Neural cell (in vitro differentiated cells): ENCODE data around the gene RAB39B.

ENCODE experiments used
- EZH2 ChIP-seq: fragments of 200-600, 300-800 bp; shearing (Covaris generic), sonication (generic); IDR thresholded peaks from 2 replicates; pipeline ENCODE4 v1.6.1; 2014; ENCODE audit warnings: antibody characterized with exemption, low read length, borderline replicate concordance, mild to moderate bottlenecking; ENCODE audit not compliant: insufficient read depth, poor library complexity, severe bottlenecking
- MXI1 ChIP-seq: fragments of 450-650 bp; conservative IDR thresholded peaks from 2 replicates; pipeline ENCODE4 v1.6.1; 2014; ENCODE audit warnings: antibody characterized with exemption, mild to moderate bottlenecking; ENCODE audit not compliant: poor library complexity, severe bottlenecking
- POLR2AphosphoS5 ChIP-seq: IDR thresholded peaks from 2 replicates; pipeline ENCODE4 v1.6.1; 2012
- TF ChIP-seq, protein P1 (sequence below): fragments of 450-650 bp; IDR thresholded peaks from 2 replicates; pipeline ENCODE4 v1.5.1; 2014; ENCODE audit warnings: antibody characterized with exemption, mild to moderate bottlenecking, moderate library complexity; ENCODE audit not compliant: poor library complexity, severe bottlenecking
- TF ChIP-seq, protein P2 (sequence below): IDR thresholded peaks from 2 replicates; pipeline ENCODE4 v1.6.1; 2012; ENCODE audit warnings: borderline replicate concordance

DNA sequence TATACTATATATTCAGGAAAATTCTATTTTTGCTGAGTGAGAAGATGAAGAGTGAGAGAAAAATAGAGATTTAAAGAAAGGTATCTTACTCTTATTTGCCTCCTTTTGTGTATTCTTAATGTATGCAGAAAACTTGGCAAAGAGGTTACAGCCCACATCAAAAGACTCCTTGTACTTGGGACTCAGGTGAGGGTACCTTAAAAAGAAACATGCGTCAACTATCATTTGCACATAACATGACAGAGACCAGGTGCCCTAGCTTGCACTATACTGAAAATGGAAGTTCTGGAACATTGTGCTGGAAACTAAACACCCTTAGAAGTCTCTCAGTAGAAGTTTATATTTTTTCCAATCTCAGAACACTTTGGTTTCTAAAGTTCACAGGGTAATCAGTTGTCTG is 15.6 kb upstream of the RAB39B start:
- TF ChIP-seq POLR2AphosphoS5 (no peak), EZH2 (no peak), MXI1 (no peak)
- TF ChIP-seq, protein P1, sequence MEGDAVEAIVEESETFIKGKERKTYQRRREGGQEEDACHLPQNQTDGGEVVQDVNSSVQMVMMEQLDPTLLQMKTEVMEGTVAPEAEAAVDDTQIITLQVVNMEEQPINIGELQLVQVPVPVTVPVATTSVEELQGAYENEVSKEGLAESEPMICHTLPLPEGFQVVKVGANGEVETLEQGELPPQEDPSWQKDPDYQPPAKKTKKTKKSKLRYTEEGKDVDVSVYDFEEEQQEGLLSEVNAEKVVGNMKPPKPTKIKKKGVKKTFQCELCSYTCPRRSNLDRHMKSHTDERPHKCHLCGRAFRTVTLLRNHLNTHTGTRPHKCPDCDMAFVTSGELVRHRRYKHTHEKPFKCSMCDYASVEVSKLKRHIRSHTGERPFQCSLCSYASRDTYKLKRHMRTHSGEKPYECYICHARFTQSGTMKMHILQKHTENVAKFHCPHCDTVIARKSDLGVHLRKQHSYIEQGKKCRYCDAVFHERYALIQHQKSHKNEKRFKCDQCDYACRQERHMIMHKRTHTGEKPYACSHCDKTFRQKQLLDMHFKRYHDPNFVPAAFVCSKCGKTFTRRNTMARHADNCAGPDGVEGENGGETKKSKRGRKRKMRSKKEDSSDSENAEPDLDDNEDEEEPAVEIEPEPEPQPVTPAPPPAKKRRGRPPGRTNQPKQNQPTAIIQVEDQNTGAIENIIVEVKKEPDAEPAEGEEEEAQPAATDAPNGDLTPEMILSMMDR = no peak
- TF ChIP-seq, protein P2, sequence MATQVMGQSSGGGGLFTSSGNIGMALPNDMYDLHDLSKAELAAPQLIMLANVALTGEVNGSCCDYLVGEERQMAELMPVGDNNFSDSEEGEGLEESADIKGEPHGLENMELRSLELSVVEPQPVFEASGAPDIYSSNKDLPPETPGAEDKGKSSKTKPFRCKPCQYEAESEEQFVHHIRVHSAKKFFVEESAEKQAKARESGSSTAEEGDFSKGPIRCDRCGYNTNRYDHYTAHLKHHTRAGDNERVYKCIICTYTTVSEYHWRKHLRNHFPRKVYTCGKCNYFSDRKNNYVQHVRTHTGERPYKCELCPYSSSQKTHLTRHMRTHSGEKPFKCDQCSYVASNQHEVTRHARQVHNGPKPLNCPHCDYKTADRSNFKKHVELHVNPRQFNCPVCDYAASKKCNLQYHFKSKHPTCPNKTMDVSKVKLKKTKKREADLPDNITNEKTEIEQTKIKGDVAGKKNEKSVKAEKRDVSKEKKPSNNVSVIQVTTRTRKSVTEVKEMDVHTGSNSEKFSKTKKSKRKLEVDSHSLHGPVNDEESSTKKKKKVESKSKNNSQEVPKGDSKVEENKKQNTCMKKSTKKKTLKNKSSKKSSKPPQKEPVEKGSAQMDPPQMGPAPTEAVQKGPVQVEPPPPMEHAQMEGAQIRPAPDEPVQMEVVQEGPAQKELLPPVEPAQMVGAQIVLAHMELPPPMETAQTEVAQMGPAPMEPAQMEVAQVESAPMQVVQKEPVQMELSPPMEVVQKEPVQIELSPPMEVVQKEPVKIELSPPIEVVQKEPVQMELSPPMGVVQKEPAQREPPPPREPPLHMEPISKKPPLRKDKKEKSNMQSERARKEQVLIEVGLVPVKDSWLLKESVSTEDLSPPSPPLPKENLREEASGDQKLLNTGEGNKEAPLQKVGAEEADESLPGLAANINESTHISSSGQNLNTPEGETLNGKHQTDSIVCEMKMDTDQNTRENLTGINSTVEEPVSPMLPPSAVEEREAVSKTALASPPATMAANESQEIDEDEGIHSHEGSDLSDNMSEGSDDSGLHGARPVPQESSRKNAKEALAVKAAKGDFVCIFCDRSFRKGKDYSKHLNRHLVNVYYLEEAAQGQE = no peak
